Subcutaneous adipose tissue (tissue), 4 donors: ENCODE data around the gene CYP24A1. TPM values are rescaled to one million over a fixed set of nuclear protein-coding genes. Genes with fewer than 3 reads are reported as not detected.

Source experiments
- total RNA-seq, 4 donors: library from RNA; depleted of rRNA; stranded (reverse); fragments of >200 nt; gene quantifications; one replicate each; pipeline ENCODE4 v1.1.0, GENCODE V29; 2016
- TF ChIP-seq, protein P1 (sequence below): fragments of 450-650 bp; IDR thresholded peaks from one replicate; pipeline ENCODE4 v1.5.1; 2016; ENCODE audit warnings: low read depth, mild to moderate bottlenecking, control low read depth, antibody characterized with exemption, moderate library complexity

The CYP24A1 gene
- total RNA-seq, 4 donors from 2014 or later = not detected

DNA sequence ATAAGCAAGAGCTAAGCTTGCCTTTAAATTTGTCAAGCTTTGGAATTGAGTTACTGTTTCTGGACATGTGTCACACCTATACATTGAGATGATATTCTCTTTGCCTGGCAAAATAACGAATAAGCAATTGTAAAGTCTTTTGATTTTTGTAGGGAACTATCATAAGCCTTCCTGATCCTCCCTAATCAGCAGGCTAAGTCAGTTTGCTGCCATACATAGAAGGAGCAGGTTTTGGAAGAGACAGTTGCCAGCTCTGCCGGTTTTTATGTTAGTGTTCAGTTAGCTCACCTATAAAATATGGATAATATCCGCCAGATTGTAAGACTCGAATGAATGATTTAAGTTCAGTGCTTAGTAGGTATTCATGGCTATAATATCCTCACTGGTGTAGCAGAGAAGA, 69.0 kb downstream of the CYP24A1 start:
- TF ChIP-seq, protein P1, sequence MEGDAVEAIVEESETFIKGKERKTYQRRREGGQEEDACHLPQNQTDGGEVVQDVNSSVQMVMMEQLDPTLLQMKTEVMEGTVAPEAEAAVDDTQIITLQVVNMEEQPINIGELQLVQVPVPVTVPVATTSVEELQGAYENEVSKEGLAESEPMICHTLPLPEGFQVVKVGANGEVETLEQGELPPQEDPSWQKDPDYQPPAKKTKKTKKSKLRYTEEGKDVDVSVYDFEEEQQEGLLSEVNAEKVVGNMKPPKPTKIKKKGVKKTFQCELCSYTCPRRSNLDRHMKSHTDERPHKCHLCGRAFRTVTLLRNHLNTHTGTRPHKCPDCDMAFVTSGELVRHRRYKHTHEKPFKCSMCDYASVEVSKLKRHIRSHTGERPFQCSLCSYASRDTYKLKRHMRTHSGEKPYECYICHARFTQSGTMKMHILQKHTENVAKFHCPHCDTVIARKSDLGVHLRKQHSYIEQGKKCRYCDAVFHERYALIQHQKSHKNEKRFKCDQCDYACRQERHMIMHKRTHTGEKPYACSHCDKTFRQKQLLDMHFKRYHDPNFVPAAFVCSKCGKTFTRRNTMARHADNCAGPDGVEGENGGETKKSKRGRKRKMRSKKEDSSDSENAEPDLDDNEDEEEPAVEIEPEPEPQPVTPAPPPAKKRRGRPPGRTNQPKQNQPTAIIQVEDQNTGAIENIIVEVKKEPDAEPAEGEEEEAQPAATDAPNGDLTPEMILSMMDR = no peak

DNA sequence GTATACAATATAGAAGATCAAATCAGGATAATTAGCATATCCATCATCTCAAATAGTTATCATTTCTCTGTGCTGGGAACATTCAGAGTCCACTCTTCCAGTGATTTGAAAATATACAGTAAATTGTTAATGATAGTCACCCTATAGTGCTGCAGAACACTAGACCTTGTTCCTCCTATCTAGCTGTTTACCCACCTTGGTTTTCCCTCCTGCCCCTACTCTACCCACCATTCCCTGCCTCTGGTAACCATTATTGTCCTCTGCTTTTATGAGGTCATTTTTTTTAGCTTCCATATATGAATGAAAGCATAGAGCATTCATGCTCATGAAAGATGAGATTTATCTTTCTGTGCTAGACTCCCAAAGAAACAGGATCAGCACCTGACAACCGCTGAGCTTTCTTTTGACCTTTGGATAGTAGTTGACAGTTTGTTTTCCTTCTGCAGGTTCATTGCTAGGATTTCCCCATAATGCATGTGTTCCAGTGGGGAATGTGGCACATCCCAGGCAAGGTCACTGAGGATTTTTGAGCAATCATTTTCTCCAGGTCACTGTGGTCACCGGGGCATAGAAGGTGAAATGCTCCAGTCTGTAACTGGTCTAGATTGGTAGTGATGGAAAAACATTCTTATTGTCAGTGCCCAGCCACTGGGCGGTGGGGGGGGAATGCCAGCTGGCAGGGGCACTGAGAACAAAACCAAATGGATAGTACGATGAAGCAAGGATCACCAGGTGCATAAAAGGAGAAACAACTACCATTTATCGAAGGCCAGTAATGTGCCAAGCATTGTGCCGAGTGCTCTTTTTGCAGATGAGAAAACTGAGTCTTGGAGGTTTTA, 69.8 kb downstream of the CYP24A1 start:
- TF ChIP-seq, protein P1 = no peak

Other genes starting within 250 kb of the CYP24A1 start
- gene BCAS1, start 103.4 kb downstream of the CYP24A1 start, total RNA-seq = not detected
- 100 to 1,000 TPM in 1 of 4 donors, 10 to 100 TPM in 3; 53.9 to 127 (median 69.5) TPM for gene PFDN4, start 34.1 kb upstream of the CYP24A1 start, total RNA-seq